ENCODE measurements around the gene PATJ. TPM values are rescaled to one million over a fixed set of nuclear protein-coding genes. Genes with fewer than 3 reads are reported as not detected.

PATJ gene
- total and polyA plus RNA-seq, 2 experiments from 2014 or later = 10.8 to 18.7 TPM

DNA sequence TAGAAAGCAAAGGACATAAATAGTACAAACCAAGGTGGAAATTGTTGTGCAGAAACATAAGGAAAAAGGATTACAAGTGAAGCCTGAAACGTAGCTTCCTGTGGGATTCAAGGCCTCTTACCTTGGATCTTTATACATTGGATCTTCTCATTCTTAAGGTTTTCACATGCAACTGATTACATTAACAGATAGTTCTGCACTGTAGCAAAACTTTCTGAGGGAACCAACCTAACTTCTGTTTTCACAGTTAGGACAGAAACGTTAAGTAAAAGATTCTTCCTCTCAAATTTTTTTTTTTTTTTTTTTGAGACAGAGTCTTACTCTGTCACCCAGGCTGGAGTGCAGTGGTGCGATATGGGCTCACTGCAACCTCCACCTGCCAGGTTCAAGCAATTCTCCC is 9.6 kb upstream of the PATJ start:
- Histone ChIP-seq H3K36me3 (no peaks in the 10 kb centered on the region), H3K27ac (no peak overlapping the region), H3K4me3 (no peak overlapping the region), H3K4me1 (ENCODE audit: low read depth) (no peaks in the 10 kb centered on the region), H3K9me3 (ENCODE audit: low read depth) (no peaks in the 10 kb centered on the region), H3K27me3 (no peaks in the 10 kb centered on the region)
- TF ChIP-seq, protein P1, sequence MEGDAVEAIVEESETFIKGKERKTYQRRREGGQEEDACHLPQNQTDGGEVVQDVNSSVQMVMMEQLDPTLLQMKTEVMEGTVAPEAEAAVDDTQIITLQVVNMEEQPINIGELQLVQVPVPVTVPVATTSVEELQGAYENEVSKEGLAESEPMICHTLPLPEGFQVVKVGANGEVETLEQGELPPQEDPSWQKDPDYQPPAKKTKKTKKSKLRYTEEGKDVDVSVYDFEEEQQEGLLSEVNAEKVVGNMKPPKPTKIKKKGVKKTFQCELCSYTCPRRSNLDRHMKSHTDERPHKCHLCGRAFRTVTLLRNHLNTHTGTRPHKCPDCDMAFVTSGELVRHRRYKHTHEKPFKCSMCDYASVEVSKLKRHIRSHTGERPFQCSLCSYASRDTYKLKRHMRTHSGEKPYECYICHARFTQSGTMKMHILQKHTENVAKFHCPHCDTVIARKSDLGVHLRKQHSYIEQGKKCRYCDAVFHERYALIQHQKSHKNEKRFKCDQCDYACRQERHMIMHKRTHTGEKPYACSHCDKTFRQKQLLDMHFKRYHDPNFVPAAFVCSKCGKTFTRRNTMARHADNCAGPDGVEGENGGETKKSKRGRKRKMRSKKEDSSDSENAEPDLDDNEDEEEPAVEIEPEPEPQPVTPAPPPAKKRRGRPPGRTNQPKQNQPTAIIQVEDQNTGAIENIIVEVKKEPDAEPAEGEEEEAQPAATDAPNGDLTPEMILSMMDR (IDR thresholded peaks at IDR 0.05; ENCODE audit: low read depth, low read length) = no peak
- DNase-seq (ENCODE audit: low read depth in 1 of 2, low spot score in 1 of 2) = no peak

DNA sequence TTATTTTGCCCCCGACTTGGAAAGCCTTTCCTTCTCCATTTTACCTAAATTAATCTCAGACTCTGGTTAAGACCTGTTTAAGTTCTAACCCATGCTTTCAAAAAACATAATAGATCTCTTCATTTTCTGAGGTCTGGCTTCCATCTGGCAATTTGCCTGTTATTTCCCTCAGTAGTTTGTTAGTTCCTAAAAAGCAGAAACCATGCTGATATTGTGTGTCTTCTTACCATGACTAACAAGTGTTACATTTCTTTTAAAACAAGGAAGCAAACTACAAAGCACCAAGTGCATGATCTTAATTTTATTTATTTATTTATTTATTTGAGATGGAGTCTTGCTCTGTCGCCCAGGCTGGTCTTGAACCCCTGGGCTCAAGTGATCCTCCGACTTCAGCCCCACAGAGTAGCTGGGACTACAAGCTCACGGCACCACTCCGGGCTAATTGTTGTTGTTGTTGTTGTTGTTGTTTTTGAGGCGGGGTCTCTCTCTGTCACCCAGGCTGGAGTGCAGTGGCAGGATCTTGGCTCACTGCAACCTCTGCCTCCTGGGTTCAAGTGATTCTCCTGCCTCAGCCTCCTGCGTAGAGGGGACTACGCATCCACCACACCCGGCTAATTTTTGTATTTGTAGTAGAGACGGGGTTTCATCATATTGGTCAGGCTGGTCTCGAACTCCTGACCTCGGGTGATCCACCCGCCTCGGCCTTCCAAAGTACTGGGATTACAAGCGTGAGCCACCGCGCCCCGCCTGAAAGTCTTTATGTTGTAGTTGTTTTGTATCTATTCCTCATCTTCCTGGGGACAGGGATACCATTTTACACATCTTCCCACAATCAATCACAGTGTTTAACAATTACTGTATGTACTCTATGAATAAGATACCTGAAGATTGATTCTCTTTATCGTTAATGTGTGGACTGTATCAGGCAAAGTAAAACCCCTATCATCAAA is 1.3 kb upstream of the PATJ start:
- Histone ChIP-seq H3K9me3 (ENCODE audit: low read depth) (no peaks in the 10 kb centered on the region), H3K4me1 (ENCODE audit: low read depth) (peaks cover 9% of the 10 kb centered on the region), H3K36me3 (no peaks in the 10 kb centered on the region), H3K27ac (peak overlapping the region; percentile 97), H3K27me3 (no peaks in the 10 kb centered on the region), H3K4me3 (peak overlapping the region; percentile 93)
- no peak for DNase-seq (ENCODE audit: low read depth in 1 of 2, low spot score in 1 of 2)
- TF ChIP-seq, protein P1 (IDR thresholded peaks at IDR 0.05; ENCODE audit: low read depth, low read length) = no peak

DNA sequence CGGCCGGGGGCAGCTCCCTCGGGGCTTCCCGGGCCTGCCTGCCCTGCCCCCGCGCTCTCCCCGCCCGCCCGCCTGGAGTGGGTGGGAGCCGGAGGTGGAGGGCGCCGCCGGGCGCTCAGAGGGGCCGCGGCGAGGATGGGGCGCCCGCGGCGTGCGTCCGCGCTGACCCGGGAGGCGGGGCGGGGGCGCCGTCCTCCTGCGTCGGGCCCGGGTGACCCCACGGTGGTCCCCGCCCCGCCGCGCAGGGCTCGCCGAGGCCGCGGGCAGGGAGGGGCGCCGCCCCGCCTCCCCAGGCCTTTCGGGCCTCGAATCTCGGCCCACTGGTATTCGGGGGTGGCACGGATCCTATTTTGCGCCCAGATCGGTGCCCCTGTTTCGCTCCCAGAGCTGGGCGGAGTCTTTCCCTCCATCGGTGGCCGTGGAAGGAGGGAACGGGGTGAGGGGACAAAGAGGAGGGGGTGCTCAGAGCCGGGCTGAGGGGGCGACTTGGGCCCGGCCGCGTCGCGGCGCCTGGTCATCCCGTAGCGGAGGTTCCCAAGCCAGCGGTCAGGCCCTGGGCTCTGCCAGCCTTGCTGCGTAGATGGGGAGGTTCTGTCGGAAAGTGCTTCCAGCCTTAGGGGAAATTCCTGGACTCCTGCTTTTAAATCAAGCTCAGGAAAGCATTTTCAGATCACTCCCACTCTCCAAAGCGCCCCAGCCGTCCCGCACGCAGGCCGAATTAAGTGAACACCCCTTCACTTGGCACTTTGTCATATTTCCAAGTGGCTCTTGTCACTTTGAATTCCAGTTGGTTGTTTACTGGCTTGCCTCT is 545 bp downstream of the PATJ start:
- DNase-seq (ENCODE audit: low read depth in 1 of 2, low spot score in 1 of 2) = peak; percentile 64 to 76
- H3K27ac ChIP-seq = peak overlapping the region; percentile 97
- TF ChIP-seq, protein P1 (IDR thresholded peaks at IDR 0.05; ENCODE audit: low read depth, low read length) = no peak
- H3K27me3 ChIP-seq = no peaks in the 10 kb centered on the region
- peak overlapping the region; percentile 93 for H3K4me3 ChIP-seq
- no peaks in the 10 kb centered on the region for H3K36me3 ChIP-seq
- peaks cover 9% of the 10 kb centered on the region for H3K4me1 ChIP-seq (ENCODE audit: low read depth)
- H3K9me3 ChIP-seq (ENCODE audit: low read depth) = no peaks in the 10 kb centered on the region

DNA sequence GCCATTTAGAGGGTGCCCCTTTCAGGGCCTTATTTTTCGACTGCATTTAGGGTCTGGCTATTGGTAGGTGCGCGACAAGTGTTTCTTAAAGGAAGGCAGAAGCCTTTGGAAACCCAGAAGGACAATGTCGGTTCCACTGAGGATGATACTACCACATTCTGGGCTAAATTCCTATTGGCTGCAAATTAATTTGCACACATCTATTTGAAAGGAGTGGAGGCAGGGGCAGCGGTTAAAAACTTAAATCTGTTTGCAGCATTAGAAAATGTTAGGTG is 1.1 kb downstream of the PATJ start:
- peak overlapping the region; percentile 97 for H3K27ac ChIP-seq
- H3K36me3 ChIP-seq = no peaks in the 10 kb centered on the region
- no peak for DNase-seq (ENCODE audit: low read depth in 1 of 2, low spot score in 1 of 2)
- TF ChIP-seq, protein P1 (IDR thresholded peaks at IDR 0.05; ENCODE audit: low read depth, low read length) = no peak
- peaks cover 9% of the 10 kb centered on the region for H3K4me1 ChIP-seq (ENCODE audit: low read depth)
- H3K4me3 ChIP-seq = peak overlapping the region; percentile 93
- no peaks in the 10 kb centered on the region for H3K9me3 ChIP-seq (ENCODE audit: low read depth)
- H3K27me3 ChIP-seq = no peaks in the 10 kb centered on the region

DNA sequence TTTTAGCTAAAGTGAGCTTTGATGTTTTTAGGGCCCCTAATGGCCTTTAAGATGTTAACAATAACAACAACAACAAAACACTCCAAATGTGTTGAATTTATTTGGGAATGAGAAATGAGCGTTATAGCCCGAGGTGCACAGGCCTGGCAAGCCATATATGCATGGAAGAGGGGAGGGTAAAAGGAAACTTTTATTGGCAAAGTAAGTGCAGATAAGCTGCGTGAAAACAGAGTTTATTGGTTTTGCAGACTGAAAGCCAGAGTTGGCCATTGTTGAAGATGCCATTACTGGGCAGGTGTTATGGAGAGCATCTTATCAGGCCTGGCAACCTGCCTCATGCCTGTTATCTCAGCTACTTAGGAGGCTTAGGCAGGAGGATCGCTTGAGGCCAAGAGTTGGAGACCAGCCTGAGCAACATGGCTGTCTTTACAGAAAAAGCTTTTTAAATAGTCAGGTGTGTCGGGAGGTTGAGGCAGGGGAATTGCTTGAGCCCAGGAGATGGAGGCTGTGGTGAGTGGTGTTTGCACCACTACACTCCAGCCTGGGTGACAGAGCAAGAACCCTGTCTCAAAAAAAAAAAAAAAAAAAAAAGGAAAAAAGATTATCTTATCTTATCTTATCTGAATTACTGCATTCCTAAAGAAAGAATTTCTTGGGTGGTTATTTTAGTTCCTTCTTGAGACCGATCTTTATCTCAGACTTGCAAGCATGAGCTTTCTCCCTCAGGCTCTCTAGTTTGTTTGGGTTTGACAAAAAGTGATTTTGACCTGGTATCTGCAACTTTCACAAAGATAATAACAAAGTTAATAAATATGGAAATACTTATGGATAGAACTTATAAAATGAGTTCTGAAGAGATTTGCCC is 1.7 kb downstream of the PATJ start:
- H3K36me3 ChIP-seq = no peaks in the 10 kb centered on the region
- peak overlapping the region; percentile 97 for H3K27ac ChIP-seq
- peaks cover 9% of the 10 kb centered on the region for H3K4me1 ChIP-seq (ENCODE audit: low read depth)
- TF ChIP-seq, protein P1 (IDR thresholded peaks at IDR 0.05; ENCODE audit: low read depth, low read length) = no peak
- H3K4me3 ChIP-seq = peak overlapping the region; percentile 93
- DNase-seq (ENCODE audit: low read depth in 1 of 2, low spot score in 1 of 2) = no peak
- no peaks in the 10 kb centered on the region for H3K27me3 ChIP-seq
- H3K9me3 ChIP-seq (ENCODE audit: low read depth) = no peaks in the 10 kb centered on the region
